Gastrocnemius medialis (tissue), 4 donors: ENCODE measurements around the gene SLCO3A1. TPM values are rescaled to one million over a fixed set of nuclear protein-coding genes. Genes with fewer than 3 reads are reported as not detected.

Source experiments
- ATAC-seq, 2 donors: fragments of 150-250 bp; one replicate each; pipeline ENCODE4 v1.9.1; 2016
- DNase-seq, 2 donors: peaks; one replicate each; pipeline ENCODE4 v3.0.0-alpha.2; 2019
- H3K27ac ChIP-seq, 4 donors: fragments of 200-600 bp; sonication (generic); 1 replicate in 1 of 4; 2 replicates in 3 of 4; pipeline ENCODE4 v1.5.1; 2016 to 2018; ENCODE audit warnings: mild to moderate bottlenecking in 2 of 4, moderate library complexity in 1 of 4
- H3K27me3 ChIP-seq, 3 donors: fragments of 200-600 bp; sonication (generic) in 2 of 3; 1 replicate in 1 of 3; 2 replicates in 2 of 3; pipeline versions ENCODE4 v1.5.1 to v1.6.0; 2016 to 2019; ENCODE audit warnings: mild to moderate bottlenecking in 1 of 3, moderate library complexity in 1 of 3
- H3K36me3 ChIP-seq, 2 donors: fragments of 200-600 bp; sonication (generic) in 1 of 2; one replicate each; pipeline ENCODE4 v1.5.1; 2017 to 2018
- H3K4me1 ChIP-seq, 2 donors: fragments of 200-600 bp; sonication (generic) in 1 of 2; one replicate each; pipeline ENCODE4 v1.5.1; 2016 to 2017; ENCODE audit warnings: mild to moderate bottlenecking in 2 of 2
- H3K4me3 ChIP-seq, 4 donors: fragments of 200-600 bp; sonication (generic) in 3 of 4; 1 replicate in 1 of 4; 2 replicates in 3 of 4; pipeline ENCODE4 v1.5.1; 2016 to 2019; ENCODE audit warnings: mild to moderate bottlenecking in 2 of 4
- H3K9me3 ChIP-seq, 3 donors: fragments of 200-600 bp; sonication (generic) in 2 of 3; 1 replicate in 1 of 3; 2 replicates in 2 of 3; pipeline ENCODE4 v1.5.1; 2016 to 2019
- POLR2A ChIP-seq, 2 donors: fragments of 450-650 bp; IDR thresholded peaks; one replicate each; pipeline ENCODE4 v1.6.1; 2017; ENCODE audit warnings: antibody characterized with exemption in 2 of 2, mild to moderate bottlenecking in 2 of 2, moderate library complexity in 2 of 2
- in situ Hi-C, 4 donors: fragments of 200-750 bp; cut with MboI; loops; one replicate each; pipeline versions ENCODE4 v1.15.0 to v1.8.0; 2017; ENCODE audit warnings: low sequenced_read_pairs in 4 of 4
- intact Hi-C: fragments of 100-400 bp; cut with DNase I; formaldehyde crosslinking; loops from one replicate; pipeline ENCODE4 v1.15.1; 2023; ENCODE audit warnings: low total_unique reads
- total RNA-seq, 4 donors: library from RNA; depleted of rRNA; stranded (reverse); fragments of >200 nt; gene quantifications; one replicate each; pipeline versions ENCODE4 v1.1.0 to v1.2.3, GENCODE V29; 2016
- TF ChIP-seq, protein P1 (sequence below), 5 experiments: fragments of 450-650 bp in 3 of 5; fragments of 200-600 bp in 2 of 5; sonication (generic) in 2 of 5; IDR thresholded peaks in 4 of 5; conservative IDR thresholded peaks in 1 of 5; 1 replicate in 4 of 5; 2 replicates in 1 of 5; pipeline ENCODE4 v1.5.1; 2016 to 2019; ENCODE audit warnings: antibody characterized with exemption in 5 of 5, mild to moderate bottlenecking in 3 of 5, moderate library complexity in 3 of 5

Gene SLCO3A1
- total RNA-seq, 4 donors from 2014 or later: 1.3 to 3.6 (median 3.0) TPM

DNA sequence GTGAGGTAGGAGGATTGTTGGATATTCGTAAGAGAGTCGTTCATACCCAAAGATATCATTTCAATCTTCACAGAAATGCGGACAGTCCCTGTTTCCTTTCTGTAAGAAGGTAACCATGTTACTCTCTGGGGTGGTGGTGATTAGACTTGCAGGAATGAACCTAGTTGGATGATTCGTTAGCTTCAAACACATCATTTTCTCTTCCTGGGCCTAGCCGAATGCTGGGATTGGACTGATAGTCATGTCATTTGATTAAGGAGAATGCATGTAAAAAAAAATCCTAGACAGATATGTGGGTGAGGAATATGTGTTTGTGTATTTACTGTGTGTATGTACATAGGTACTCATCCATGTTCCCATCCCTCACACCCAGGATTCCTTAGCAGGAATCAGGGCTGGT lies 12.4 kb downstream of the SLCO3A1 start:
- intact Hi-C loops: no loop called here
- peak overlapping the region; percentile 64 to 74 (median 70) for H3K27ac ChIP-seq
- ATAC-seq: no peak

GRCh38 chr15:91866371-91866905 lies 12.9 kb downstream of the SLCO3A1 start:
- H3K4me3 ChIP-seq: peak overlapping the region in 2 of 4 donors; percentile 5 to 27
- H3K4me1 ChIP-seq: peaks cover 52 to 58% of the 10 kb centered on the region in 2 donors
- in situ Hi-C loops: loop anchor here in 1 of 4 donors (10.0 kb wide), 1 partner anchor 218 kb away; no protein-coding TSS in a partner anchor
- no peaks in the 10 kb centered on the region for H3K9me3 ChIP-seq
- TF ChIP-seq, protein P1, sequence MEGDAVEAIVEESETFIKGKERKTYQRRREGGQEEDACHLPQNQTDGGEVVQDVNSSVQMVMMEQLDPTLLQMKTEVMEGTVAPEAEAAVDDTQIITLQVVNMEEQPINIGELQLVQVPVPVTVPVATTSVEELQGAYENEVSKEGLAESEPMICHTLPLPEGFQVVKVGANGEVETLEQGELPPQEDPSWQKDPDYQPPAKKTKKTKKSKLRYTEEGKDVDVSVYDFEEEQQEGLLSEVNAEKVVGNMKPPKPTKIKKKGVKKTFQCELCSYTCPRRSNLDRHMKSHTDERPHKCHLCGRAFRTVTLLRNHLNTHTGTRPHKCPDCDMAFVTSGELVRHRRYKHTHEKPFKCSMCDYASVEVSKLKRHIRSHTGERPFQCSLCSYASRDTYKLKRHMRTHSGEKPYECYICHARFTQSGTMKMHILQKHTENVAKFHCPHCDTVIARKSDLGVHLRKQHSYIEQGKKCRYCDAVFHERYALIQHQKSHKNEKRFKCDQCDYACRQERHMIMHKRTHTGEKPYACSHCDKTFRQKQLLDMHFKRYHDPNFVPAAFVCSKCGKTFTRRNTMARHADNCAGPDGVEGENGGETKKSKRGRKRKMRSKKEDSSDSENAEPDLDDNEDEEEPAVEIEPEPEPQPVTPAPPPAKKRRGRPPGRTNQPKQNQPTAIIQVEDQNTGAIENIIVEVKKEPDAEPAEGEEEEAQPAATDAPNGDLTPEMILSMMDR (IDR thresholded peaks at IDR 0.05 in 4 of 5, conservative IDR thresholded peaks at IDR 0.05 in 1 of 5): no peak
- TF ChIP-seq POLR2A (IDR thresholded peaks at IDR 0.05): no peak
- ATAC-seq (peak; percentile 25 to 42), DNase-seq (no peak)
- H3K27ac ChIP-seq: peak overlapping the region; percentile 64 to 74 (median 70)
- no peaks in the 10 kb centered on the region for H3K27me3 ChIP-seq
- no peaks in the 10 kb centered on the region for H3K36me3 ChIP-seq
- intact Hi-C loops: no loop called here

More for the DNA sequence above, 12.4 kb downstream of the SLCO3A1 start:
- Histone ChIP-seq H3K4me1 (peaks cover 52 to 58% of the 10 kb centered on the region in 2 donors), H3K9me3 (no peaks in the 10 kb centered on the region), H3K27me3 (no peaks in the 10 kb centered on the region), H3K4me3 (no peak overlapping the region), H3K36me3 (no peaks in the 10 kb centered on the region)
- no peak for TF ChIP-seq POLR2A (IDR thresholded peaks at IDR 0.05)
- TF ChIP-seq, protein P1 (IDR thresholded peaks at IDR 0.05 in 4 of 5, conservative IDR thresholded peaks at IDR 0.05 in 1 of 5): no peak
- in situ Hi-C loops: loop anchor here in 1 of 4 donors (10.0 kb wide), 1 partner anchor 219 kb away; no protein-coding TSS in a partner anchor
- no peak for DNase-seq

DNA sequence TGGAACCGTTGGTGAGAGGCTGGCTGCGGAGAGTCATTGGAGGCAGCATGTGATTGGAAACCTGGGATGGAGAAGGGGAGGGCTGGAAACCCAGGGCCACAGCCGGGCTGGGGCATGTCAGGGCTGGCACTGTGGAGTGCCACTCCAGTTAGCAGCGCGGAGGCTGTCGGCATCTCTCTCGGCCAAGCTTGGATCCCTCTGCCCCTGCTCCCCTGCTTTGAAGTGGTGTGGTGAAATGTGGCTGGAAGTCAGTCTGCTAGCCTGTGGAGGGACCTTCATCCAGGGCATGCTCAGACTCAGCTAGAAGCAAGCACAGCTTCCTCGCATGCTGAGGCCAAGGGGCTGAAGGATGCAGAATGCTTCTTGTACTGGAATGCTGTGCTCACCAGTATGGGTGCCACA lies 13.5 kb downstream of the SLCO3A1 start:
- H3K27ac ChIP-seq: peak overlapping the region; percentile 64 to 74 (median 70)
- H3K27me3 ChIP-seq: no peaks in the 10 kb centered on the region
- in situ Hi-C loops: loop anchor here in 1 of 4 donors (10.0 kb wide), 1 partner anchor 218 kb away; no protein-coding TSS in a partner anchor
- peak overlapping the region in 2 of 4 donors; percentile 5 to 27 for H3K4me3 ChIP-seq
- DNase-seq (peak in 1 of 2 donors; percentile 57), ATAC-seq (peak; percentile 54 to 61)
- TF ChIP-seq POLR2A (IDR thresholded peaks at IDR 0.05): no peak
- TF ChIP-seq, protein P1 (IDR thresholded peaks at IDR 0.05 in 4 of 5, conservative IDR thresholded peaks at IDR 0.05 in 1 of 5): no peak
- no peaks in the 10 kb centered on the region for H3K9me3 ChIP-seq
- intact Hi-C loops: no loop called here
- H3K4me1 ChIP-seq: peaks cover 52 to 58% of the 10 kb centered on the region in 2 donors
- H3K36me3 ChIP-seq: no peaks in the 10 kb centered on the region

DNA sequence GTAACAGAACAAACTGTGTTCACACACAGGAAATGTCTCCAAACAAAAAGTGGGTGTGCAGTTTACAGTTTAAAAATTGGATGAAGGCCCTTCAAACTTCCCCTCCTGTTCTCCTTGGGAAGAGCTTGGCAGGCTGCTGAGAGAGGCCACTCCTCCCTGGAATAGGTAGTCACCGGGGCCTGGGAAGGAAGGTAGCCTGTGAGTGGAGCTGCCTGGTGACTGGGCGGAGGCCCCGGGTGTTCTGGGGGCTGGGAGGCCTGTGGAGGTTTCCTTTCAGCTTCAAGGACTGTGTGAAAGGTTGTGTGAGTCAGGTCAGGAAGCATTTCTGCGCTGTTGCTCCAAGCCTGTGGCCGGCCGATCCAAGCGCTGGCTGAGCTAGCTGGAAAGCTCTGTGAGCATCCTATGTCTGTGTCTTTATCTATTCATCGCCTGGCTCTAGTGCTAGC lies 14.1 kb downstream of the SLCO3A1 start:
- no peak overlapping the region for H3K4me3 ChIP-seq
- H3K27ac ChIP-seq: peak overlapping the region; percentile 64 to 74 (median 70)
- H3K27me3 ChIP-seq: no peaks in the 10 kb centered on the region
- DNase-seq (peak; percentile 34 to 56), ATAC-seq (peak; percentile 65 to 74)
- intact Hi-C loops (no loop called here), in situ Hi-C loops (loop anchor here in 1 of 4 donors (10.0 kb wide), 1 partner anchor 217 kb away; no protein-coding TSS in a partner anchor)
- H3K4me1 ChIP-seq: peaks cover 52 to 58% of the 10 kb centered on the region in 2 donors
- H3K36me3 ChIP-seq: no peaks in the 10 kb centered on the region
- no peaks in the 10 kb centered on the region for H3K9me3 ChIP-seq
- TF ChIP-seq, protein P1 (IDR thresholded peaks at IDR 0.05 in 4 of 5, conservative IDR thresholded peaks at IDR 0.05 in 1 of 5): no peak
- no peak for TF ChIP-seq POLR2A (IDR thresholded peaks at IDR 0.05)
